GM18858 (cell line): Measurements from ENCODE around the gene LIG3.
A peak's percentile ranks its signal among the peaks of the same experiment; 100 is the strongest.
"Not testable (repeated sequence)": the region's sequence is repeated elsewhere in the genome, so short reads cannot be mapped to it uniquely, and the experiment has no call there.

Source experiments
- ATAC-seq: cut with Tn5 transposase; IDR thresholded peaks from one replicate; pipeline ENCODE4 v1.9.1; 2021; ENCODE audit not compliant: unreplicated experiment

The LIG3 gene

GRCh38 chr17:35038453-35038852 is 58.1 kb downstream of the LIG3 start:
- no peak for ATAC-seq

GRCh38 chr17:35041390-35041789 is 61.1 kb downstream of the LIG3 start:
- no peak for ATAC-seq

- ATAC-seq: no peak
Measured at GRCh38 chr17:35044181-35044580, 63.9 kb downstream of the LIG3 start.

GRCh38 chr17:35045458-35045979 is 65.2 kb downstream of the LIG3 start:
- not testable (repeated sequence) for ATAC-seq

- no peak for ATAC-seq
Measured at GRCh38 chr17:35046245-35046644, 65.9 kb downstream of the LIG3 start.

- peak; percentile 37 for ATAC-seq
Measured at GRCh38 chr17:35046740-35047283, 66.5 kb downstream of the LIG3 start.

- no peak for ATAC-seq
Measured at GRCh38 chr17:35048685-35049379, 68.5 kb downstream of the LIG3 start.

- no peak for ATAC-seq
Measured at GRCh38 chr17:35050170-35050569, 69.9 kb downstream of the LIG3 start.

GRCh38 chr17:35051183-35051578 is 70.9 kb downstream of the LIG3 start:
- ATAC-seq: peak; percentile 38

GRCh38 chr17:35051579-35052240 is 71.4 kb downstream of the LIG3 start:
- ATAC-seq: no peak

GRCh38 chr17:35052241-35052610 is 71.9 kb downstream of the LIG3 start:
- no peak for ATAC-seq

GRCh38 chr17:35052780-35053179 is 72.5 kb downstream of the LIG3 start:
- ATAC-seq: no peak

GRCh38 chr17:35053204-35053603 is 72.9 kb downstream of the LIG3 start:
- ATAC-seq: no peak

GRCh38 chr17:35056013-35056412 is 75.7 kb downstream of the LIG3 start:
- no peak for ATAC-seq

GRCh38 chr17:35057332-35057915 is 77.1 kb downstream of the LIG3 start:
- no peak for ATAC-seq
